Tibial nerve (tissue), 4 donors: ENCODE data around the gene UBA1. TPM values are rescaled to one million over a fixed set of nuclear protein-coding genes. Genes with fewer than 3 reads are reported as not detected.

ENCODE experiments used
- DNase-seq, 2 donors: peaks; one replicate each; pipeline ENCODE4 v3.0.0-alpha.2; 2019; ENCODE audit warnings: low spot score in 2 of 2
- H3K27ac ChIP-seq, 4 donors: fragments of 200-600 bp; sonication (generic) in 3 of 4; one replicate each; pipeline ENCODE4 v1.5.1; 2017 to 2019; ENCODE audit warnings: mild to moderate bottlenecking in 1 of 4
- H3K27me3 ChIP-seq, 2 donors: fragments of 200-600 bp; sonication (generic) in 1 of 2; one replicate each; pipeline versions ENCODE4 v1.5.1 to v1.6.0; 2017 to 2019
- H3K36me3 ChIP-seq, 3 donors: fragments of 200-600 bp; sonication (generic); one replicate each; pipeline ENCODE4 v1.5.1; 2018 to 2019
- H3K4me1 ChIP-seq, 4 donors: fragments of 200-600 bp; sonication (generic) in 3 of 4; one replicate each; pipeline ENCODE4 v1.5.1; 2017 to 2019
- H3K4me3 ChIP-seq, 4 donors: fragments of 200-600 bp; sonication (generic) in 3 of 4; one replicate each; pipeline ENCODE4 v1.5.1; 2017 to 2019; ENCODE audit warnings: mild to moderate bottlenecking in 1 of 4, moderate library complexity in 1 of 4
- H3K9me3 ChIP-seq, 4 donors: fragments of 200-600 bp; sonication (generic) in 3 of 4; one replicate each; pipeline ENCODE4 v1.5.1; 2017 to 2019
- EP300 ChIP-seq, 2 donors: sonication (generic); formaldehyde crosslinking; IDR thresholded peaks; one replicate each; pipeline ENCODE4 v1.6.1; 2017; ENCODE audit warnings: antibody characterized with exemption in 2 of 2, mild to moderate bottlenecking in 1 of 2
- POLR2A ChIP-seq, 2 donors: fragments of 450-650 bp; IDR thresholded peaks; one replicate each; pipeline ENCODE4 v1.6.1; 2017; ENCODE audit warnings: antibody characterized with exemption in 2 of 2, mild to moderate bottlenecking in 2 of 2, moderate library complexity in 2 of 2
- WGBS, 2 donors: methylation state at CpG; one replicate each; pipeline ENCODE4 v1.1.5; 2018; 5-methylcytosine and 5-hydroxymethylcytosine counted together
- total RNA-seq, 4 donors: library from RNA; depleted of rRNA; stranded (reverse); fragments of >200 nt; gene quantifications; one replicate each; pipeline ENCODE4 v1.1.0, GENCODE V29; 2016
- TF ChIP-seq, protein P1 (sequence below), 5 experiments: fragments of 200-600 bp in 3 of 5; fragments of 450-650 bp in 2 of 5; sonication (generic) in 3 of 5; IDR thresholded peaks; one replicate each; pipeline ENCODE4 v1.5.1; 2016 to 2019; ENCODE audit warnings: antibody characterized with exemption in 5 of 5, mild to moderate bottlenecking in 3 of 5, moderate library complexity in 2 of 5

Gene UBA1
- total RNA-seq, 4 donors from 2014 or later, result 124 to 168 (median 144) TPM

GRCh38 chrX:47244676-47245075 is 51.0 kb downstream of the UBA1 start:
- DNase-seq, result no peak
- TF ChIP-seq EP300 (IDR thresholded peaks at IDR 0.05) (no peak), POLR2A (IDR thresholded peaks at IDR 0.05) (no peak)
- TF ChIP-seq, protein P1, sequence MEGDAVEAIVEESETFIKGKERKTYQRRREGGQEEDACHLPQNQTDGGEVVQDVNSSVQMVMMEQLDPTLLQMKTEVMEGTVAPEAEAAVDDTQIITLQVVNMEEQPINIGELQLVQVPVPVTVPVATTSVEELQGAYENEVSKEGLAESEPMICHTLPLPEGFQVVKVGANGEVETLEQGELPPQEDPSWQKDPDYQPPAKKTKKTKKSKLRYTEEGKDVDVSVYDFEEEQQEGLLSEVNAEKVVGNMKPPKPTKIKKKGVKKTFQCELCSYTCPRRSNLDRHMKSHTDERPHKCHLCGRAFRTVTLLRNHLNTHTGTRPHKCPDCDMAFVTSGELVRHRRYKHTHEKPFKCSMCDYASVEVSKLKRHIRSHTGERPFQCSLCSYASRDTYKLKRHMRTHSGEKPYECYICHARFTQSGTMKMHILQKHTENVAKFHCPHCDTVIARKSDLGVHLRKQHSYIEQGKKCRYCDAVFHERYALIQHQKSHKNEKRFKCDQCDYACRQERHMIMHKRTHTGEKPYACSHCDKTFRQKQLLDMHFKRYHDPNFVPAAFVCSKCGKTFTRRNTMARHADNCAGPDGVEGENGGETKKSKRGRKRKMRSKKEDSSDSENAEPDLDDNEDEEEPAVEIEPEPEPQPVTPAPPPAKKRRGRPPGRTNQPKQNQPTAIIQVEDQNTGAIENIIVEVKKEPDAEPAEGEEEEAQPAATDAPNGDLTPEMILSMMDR (IDR thresholded peaks at IDR 0.05), result no peak
- no peak overlapping the region for H3K4me3 ChIP-seq
- peaks cover 0 to 11% of the 10 kb centered on the region in 2 donors for H3K27me3 ChIP-seq
- peaks cover 0 to 73% (median 4%) of the 10 kb centered on the region in 3 donors for H3K36me3 ChIP-seq
- WGBS, 2 donors, result 86 to 90% methylated on average over 10 to 16 of the region's 16 CpGs
- no peaks in the 10 kb centered on the region for H3K4me1 ChIP-seq
- H3K27ac ChIP-seq, result no peak overlapping the region
- H3K9me3 ChIP-seq, result no peaks in the 10 kb centered on the region

DNA sequence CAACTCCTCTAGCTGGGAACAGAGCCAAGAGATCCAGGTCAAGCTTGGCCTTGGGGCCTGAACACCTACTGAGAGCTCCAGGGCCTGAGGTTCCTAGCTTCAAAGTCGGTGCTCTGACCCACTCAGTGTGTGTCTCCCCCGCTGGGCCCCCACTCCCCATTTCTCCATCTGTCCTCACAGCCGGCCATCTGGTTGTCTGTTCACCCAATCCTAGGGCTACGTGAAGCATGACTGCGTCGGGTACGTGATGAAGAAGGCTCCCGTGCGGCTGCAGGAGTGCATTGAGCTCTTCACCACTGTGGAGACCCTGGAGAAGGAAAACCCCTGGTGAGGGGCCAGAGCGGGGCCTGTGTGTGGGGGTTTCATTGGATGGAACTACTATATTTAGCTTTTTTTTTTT is 51.5 kb downstream of the UBA1 start:
- Histone ChIP-seq H3K9me3 (no peaks in the 10 kb centered on the region), H3K27ac (no peak overlapping the region), H3K27me3 (peaks cover 0 to 8% of the 10 kb centered on the region in 2 donors), H3K36me3 (peaks cover 0 to 69% (median 4%) of the 10 kb centered on the region in 3 donors), H3K4me3 (no peak overlapping the region), H3K4me1 (no peaks in the 10 kb centered on the region)
- DNase-seq, result no peak
- 86 to 88% methylated on average over 10 of the region's 10 CpGs for WGBS, 2 donors
- TF ChIP-seq, protein P1 (IDR thresholded peaks at IDR 0.05), result no peak

DNA sequence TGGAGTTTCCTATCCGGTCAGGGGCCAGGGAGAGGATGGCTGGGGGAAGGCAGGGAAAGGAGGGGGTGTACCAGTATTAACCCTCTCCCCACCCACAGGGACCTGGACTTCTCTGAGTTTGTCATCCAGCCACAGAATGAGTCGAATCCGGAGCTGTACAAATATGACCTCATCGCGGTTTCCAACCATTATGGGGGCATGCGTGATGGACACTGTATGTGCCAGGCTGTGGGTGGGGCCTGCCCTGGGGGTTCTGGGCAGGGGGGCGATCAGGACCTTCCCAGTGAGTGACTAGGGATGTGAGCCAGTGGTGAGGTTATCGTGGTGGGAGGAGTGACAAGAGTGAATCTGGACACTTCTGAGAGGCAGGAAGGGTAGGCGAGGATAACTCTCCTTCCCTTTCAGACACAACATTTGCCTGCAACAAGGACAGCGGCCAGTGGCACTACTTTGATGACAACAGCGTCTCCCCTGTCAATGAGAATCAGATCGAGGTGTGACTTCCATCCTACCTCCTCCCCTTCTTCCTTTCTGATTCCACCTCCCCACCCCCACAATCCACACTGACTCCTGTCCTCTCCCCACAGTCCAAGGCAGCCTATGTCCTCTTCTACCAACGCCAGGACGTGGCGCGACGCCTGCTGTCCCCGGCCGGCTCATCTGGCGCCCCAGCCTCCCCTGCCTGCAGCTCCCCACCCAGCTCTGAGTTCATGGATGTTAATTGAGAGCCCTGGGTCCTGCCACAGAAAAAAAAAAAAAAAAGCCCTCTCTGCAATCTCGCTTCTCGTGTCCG is 53.8 kb downstream of the UBA1 start:
- Histone ChIP-seq H3K27ac (no peak overlapping the region), H3K9me3 (no peaks in the 10 kb centered on the region), H3K4me3 (no peak overlapping the region), H3K27me3 (peaks cover 0 to 3% of the 10 kb centered on the region in 2 donors), H3K4me1 (no peaks in the 10 kb centered on the region), H3K36me3 (peaks cover 0 to 46% (median 0%) of the 10 kb centered on the region in 3 donors)
- no peak for DNase-seq
- TF ChIP-seq POLR2A (IDR thresholded peaks at IDR 0.05) (no peak), EP300 (IDR thresholded peaks at IDR 0.05) (no peak)
- TF ChIP-seq, protein P1 (IDR thresholded peaks at IDR 0.05), result no peak
- 72 to 80% methylated on average over 16 to 23 of the region's 23 CpGs for WGBS, 2 donors

DNA sequence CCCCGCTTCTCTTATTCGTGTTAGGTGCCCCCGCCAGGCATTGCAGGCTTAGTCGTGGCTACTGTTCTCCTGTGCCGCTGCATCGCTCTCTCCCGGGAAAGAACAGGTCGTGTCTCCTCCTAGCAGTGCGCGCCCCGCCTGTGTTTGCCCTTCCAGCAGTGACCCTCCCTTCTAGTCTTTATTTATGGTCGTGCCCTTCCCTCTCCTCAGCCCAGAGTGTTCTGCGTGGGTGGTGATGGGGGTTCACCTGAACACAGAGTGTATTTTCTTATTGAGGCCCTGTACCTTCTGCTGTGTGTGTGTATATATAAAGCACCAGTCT is 54.3 kb downstream of the UBA1 start:
- Histone ChIP-seq H3K27ac (no peak overlapping the region), H3K36me3 (peaks cover 0 to 42% (median 0%) of the 10 kb centered on the region in 3 donors), H3K27me3 (peaks cover 0 to 3% of the 10 kb centered on the region in 2 donors), H3K4me3 (no peak overlapping the region), H3K4me1 (no peaks in the 10 kb centered on the region), H3K9me3 (no peaks in the 10 kb centered on the region)
- no peak for DNase-seq
- 71 to 74% methylated on average over 13 of the region's 13 CpGs for WGBS, 2 donors
- no peak for TF ChIP-seq EP300 (IDR thresholded peaks at IDR 0.05)
- TF ChIP-seq, protein P1 (IDR thresholded peaks at IDR 0.05), result no peak
- TF ChIP-seq POLR2A (IDR thresholded peaks at IDR 0.05), result no peak

DNA sequence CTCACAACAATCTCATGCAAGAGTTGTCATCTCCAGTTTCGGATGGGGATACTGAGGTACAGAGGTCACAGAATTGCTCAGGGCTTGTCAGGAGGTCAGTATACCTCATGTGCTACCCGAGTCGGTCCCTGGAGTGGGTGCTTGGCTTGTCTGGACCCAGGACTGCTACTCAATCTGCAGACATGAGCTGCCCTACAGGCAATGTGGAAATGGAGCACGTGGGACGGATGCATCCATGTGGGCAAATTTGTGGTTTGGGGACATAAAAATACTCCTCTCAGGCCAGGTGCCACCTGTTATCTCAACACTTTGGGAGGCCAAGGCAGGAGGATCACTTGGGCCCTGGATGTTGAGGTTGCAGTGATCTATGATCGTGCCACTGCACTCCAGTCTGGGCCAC is 54.9 kb downstream of the UBA1 start:
- no peaks in the 10 kb centered on the region for H3K9me3 ChIP-seq
- peak overlapping the region in 1 of 4 donors; percentile 11 for H3K27ac ChIP-seq
- H3K4me1 ChIP-seq, result no peaks in the 10 kb centered on the region
- WGBS, 2 donors, result 84 to 96% methylated on average over 5 to 6 of the region's 6 CpGs
- no peak for DNase-seq
- TF ChIP-seq EP300 (IDR thresholded peaks at IDR 0.05), result no peak
- TF ChIP-seq, protein P1 (IDR thresholded peaks at IDR 0.05), result no peak
- no peak for TF ChIP-seq POLR2A (IDR thresholded peaks at IDR 0.05)
- H3K4me3 ChIP-seq, result no peak overlapping the region
- peaks cover 0 to 37% (median 0%) of the 10 kb centered on the region in 3 donors for H3K36me3 ChIP-seq
- peaks cover 0 to 3% of the 10 kb centered on the region in 2 donors for H3K27me3 ChIP-seq
